Astrocyte (in vitro differentiated cells and primary cell): ENCODE measurements around the gene INAFM2. TPM values are rescaled to one million over a fixed set of nuclear protein-coding genes. Genes with fewer than 3 reads are reported as not detected.

Experiments
- DNase-seq: peaks from one replicate; pipeline ENCODE4 v3.0.0-alpha.2; 2010; ENCODE audit warnings: low read depth
- FAIRE-seq: peaks from 2 replicates; lab custom pipeline; 2011; peaks lifted over from hg19 to GRCh38; lab: Jason Lieb, UNC
- H2AFZ ChIP-seq: 2 replicates; pipeline ENCODE4 v1.6.0; 2012; ENCODE audit warnings: low read depth, low read length, inconsistent platforms
- H3K27ac ChIP-seq: 2 replicates; pipeline ENCODE4 v1.5.1; 2011; ENCODE audit warnings: low read depth, low read length, inconsistent platforms
- H3K27me3 ChIP-seq: 2 replicates; pipeline ENCODE4 v1.6.0; 2011; ENCODE audit warnings: low read length, inconsistent platforms; ENCODE audit not compliant: insufficient read depth
- H3K36me3 ChIP-seq: 2 replicates; pipeline ENCODE4 v1.5.1; 2011; ENCODE audit warnings: low read length, inconsistent platforms; ENCODE audit not compliant: insufficient read depth
- H3K4me1 ChIP-seq: 2 replicates; pipeline ENCODE4 v1.5.1; 2011; ENCODE audit warnings: low read length, inconsistent platforms; ENCODE audit not compliant: insufficient read depth
- H3K4me2 ChIP-seq: 2 replicates; pipeline ENCODE4 v1.6.0; 2012; ENCODE audit warnings: low read length, inconsistent platforms
- H3K4me3 ChIP-seq: 2 replicates; pipeline ENCODE4 v1.5.1; 2011; ENCODE audit warnings: low read depth, mild to moderate bottlenecking, low read length, inconsistent platforms; ENCODE audit not compliant: insufficient read depth
- H3K79me2 ChIP-seq: 2 replicates; pipeline ENCODE4 v1.6.0; 2012; ENCODE audit warnings: mild to moderate bottlenecking, low read length, inconsistent platforms; ENCODE audit not compliant: insufficient read depth
- H3K9ac ChIP-seq: 2 replicates; pipeline ENCODE4 v1.6.0; 2012; ENCODE audit warnings: mild to moderate bottlenecking, low read length, inconsistent platforms
- H3K9me3 ChIP-seq: 2 replicates; pipeline ENCODE4 v1.5.1; 2012; ENCODE audit warnings: low read depth, mild to moderate bottlenecking, low read length, inconsistent platforms; ENCODE audit not compliant: insufficient read depth
- H4K20me1 ChIP-seq: 2 replicates; pipeline ENCODE4 v1.6.0; 2012; ENCODE audit warnings: low read length, inconsistent platforms; ENCODE audit not compliant: insufficient read depth
- H3K27ac Mint-ChIP-seq: one replicate; pipeline ENCODE4 v1.8.0; 2021; ENCODE audit warnings: mild to moderate bottlenecking, mixed read lengths; ENCODE audit not compliant: unreplicated experiment
- H3K27me3 Mint-ChIP-seq: one replicate; pipeline ENCODE4 v1.8.0; 2021; ENCODE audit warnings: low read depth, mixed read lengths; ENCODE audit not compliant: unreplicated experiment
- H3K36me3 Mint-ChIP-seq: one replicate; pipeline ENCODE4 v1.8.0; 2021; ENCODE audit warnings: low read depth, mixed read lengths; ENCODE audit not compliant: unreplicated experiment
- H3K4me1 Mint-ChIP-seq: one replicate; pipeline ENCODE4 v1.8.0; 2021; ENCODE audit warnings: low read depth, mixed read lengths; ENCODE audit not compliant: unreplicated experiment
- H3K4me3 Mint-ChIP-seq: one replicate; pipeline ENCODE4 v1.8.0; 2021; ENCODE audit warnings: mild to moderate bottlenecking, moderate library complexity, mixed read lengths; ENCODE audit not compliant: unreplicated experiment
- H3K9me3 Mint-ChIP-seq: one replicate; pipeline ENCODE4 v1.8.0; 2021; ENCODE audit warnings: mild to moderate bottlenecking, mixed read lengths; ENCODE audit not compliant: unreplicated experiment
- CTCF ChIP-seq: IDR thresholded peaks from 2 replicates; pipeline ENCODE4 v1.5.1; 2011; ENCODE audit warnings: low read depth, mild to moderate bottlenecking, inconsistent platforms, low read length, moderate library complexity; ENCODE audit not compliant: insufficient read depth
- EZH2 ChIP-seq: IDR thresholded peaks from 2 replicates; pipeline ENCODE4 v1.6.1; 2012; ENCODE audit warnings: mild to moderate bottlenecking, low read length, inconsistent platforms; ENCODE audit not compliant: insufficient read depth
- total RNA-seq: library from RNA; stranded (reverse); gene quantifications from 2 replicates; pipeline ENCODE4 v1.2.1, GENCODE V29; 2021

INAFM2 gene
- total RNA-seq, 1 donor from 2014 or later = 41.2 TPM

- Histone ChIP-seq H3K27me3 (peaks cover 7% of the 10 kb centered on the region), H3K27ac (no peak overlapping the region), H3K79me2 (no peaks in the 10 kb centered on the region), H3K4me1 (peaks cover 4% of the 10 kb centered on the region), H3K36me3 (no peaks in the 10 kb centered on the region), H3K4me3 (no peak overlapping the region), H4K20me1 (no peaks in the 10 kb centered on the region), H3K4me2 (no peak overlapping the region), H3K9ac (no peak overlapping the region), H2AFZ (no peak overlapping the region), H3K9me3 (no peaks in the 10 kb centered on the region)
- Mint-ChIP-seq H3K27me3 (peaks cover 57% of the 10 kb centered on the region), H3K36me3 (no peaks in the 10 kb centered on the region), H3K4me1 (no peaks in the 10 kb centered on the region), H3K9me3 (no peaks in the 10 kb centered on the region), H3K27ac (no peak overlapping the region), H3K4me3 (no peak overlapping the region)
- TF ChIP-seq CTCF (no peak), EZH2 (no peak)
- no peak for DNase-seq
- FAIRE-seq = no peak
These were observed 36.5 kb downstream of the INAFM2 start for GRCh38 chr15:40360015-40360414.

DNA sequence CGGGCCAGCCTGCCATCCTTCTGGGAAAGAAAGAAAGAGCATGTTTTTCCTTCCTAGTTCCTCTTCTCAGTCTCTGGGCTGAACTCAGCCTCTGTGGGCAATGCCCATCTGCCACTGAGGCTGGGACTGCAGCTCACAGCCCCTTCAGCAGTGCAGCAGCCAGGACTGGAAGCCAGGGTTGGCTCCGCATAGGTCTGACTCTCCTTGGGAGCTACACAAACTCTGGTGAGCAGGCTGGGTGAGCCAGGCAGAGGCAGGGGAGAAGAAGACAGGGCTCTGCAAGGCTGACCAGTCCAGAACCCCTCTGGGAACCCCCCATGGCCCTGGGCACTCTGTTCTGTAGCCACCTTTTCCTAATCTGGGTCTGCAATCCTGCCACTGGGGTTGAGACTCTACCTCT, 38.1 kb downstream of the INAFM2 start:
- no peak overlapping the region for H2AFZ ChIP-seq
- no peak overlapping the region for H3K27ac Mint-ChIP-seq
- H3K4me2 ChIP-seq = no peak overlapping the region
- H3K9me3 ChIP-seq = no peaks in the 10 kb centered on the region
- H3K79me2 ChIP-seq = no peaks in the 10 kb centered on the region
- H3K36me3 ChIP-seq = no peaks in the 10 kb centered on the region
- H3K27me3 Mint-ChIP-seq = peaks cover 59% of the 10 kb centered on the region
- TF ChIP-seq CTCF = no peak
- no peaks in the 10 kb centered on the region for H3K36me3 Mint-ChIP-seq
- FAIRE-seq (no peak), DNase-seq (no peak)
- H3K4me3 Mint-ChIP-seq = no peak overlapping the region
- peaks cover 4% of the 10 kb centered on the region for H3K4me1 ChIP-seq
- peaks cover 7% of the 10 kb centered on the region for H3K27me3 ChIP-seq
- H3K4me1 Mint-ChIP-seq = no peaks in the 10 kb centered on the region
- no peaks in the 10 kb centered on the region for H4K20me1 ChIP-seq
- no peaks in the 10 kb centered on the region for H3K9me3 Mint-ChIP-seq
- no peak overlapping the region for H3K4me3 ChIP-seq
- H3K27ac ChIP-seq = no peak overlapping the region
- H3K9ac ChIP-seq = no peak overlapping the region

DNA sequence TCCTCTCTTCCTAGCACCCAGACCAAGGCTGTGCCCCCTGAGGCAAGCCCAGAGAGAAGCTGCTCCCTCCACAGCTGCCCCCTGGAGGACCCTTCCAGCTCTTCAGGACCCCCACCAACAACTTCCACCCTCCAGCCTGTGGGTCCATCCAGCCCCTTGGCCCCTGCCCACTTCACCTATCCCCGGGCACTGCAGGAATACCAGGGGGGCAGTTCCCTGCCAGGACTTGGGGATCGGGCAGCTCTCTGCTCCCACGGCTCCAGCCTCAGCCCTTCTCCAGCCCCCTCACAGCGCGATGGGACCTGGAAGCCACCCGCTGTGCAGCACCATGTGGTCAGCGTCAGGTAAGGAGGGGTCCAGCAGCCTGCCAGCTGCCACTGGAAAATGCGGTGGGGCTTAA, 40.1 kb downstream of the INAFM2 start:
- Histone ChIP-seq H3K27ac (no peak overlapping the region), H3K9ac (no peak overlapping the region), H3K27me3 (peaks cover 7% of the 10 kb centered on the region), H2AFZ (no peak overlapping the region), H3K4me3 (no peak overlapping the region), H3K79me2 (no peaks in the 10 kb centered on the region), H3K9me3 (no peaks in the 10 kb centered on the region), H3K4me2 (no peak overlapping the region), H3K36me3 (no peaks in the 10 kb centered on the region), H4K20me1 (no peaks in the 10 kb centered on the region), H3K4me1 (peaks cover 4% of the 10 kb centered on the region)
- Mint-ChIP-seq H3K27me3 (peaks cover 64% of the 10 kb centered on the region), H3K4me1 (no peaks in the 10 kb centered on the region), H3K27ac (no peak overlapping the region), H3K9me3 (peaks cover 3% of the 10 kb centered on the region), H3K4me3 (no peak overlapping the region), H3K36me3 (no peaks in the 10 kb centered on the region)
- no peak for TF ChIP-seq EZH2
- no peak for TF ChIP-seq CTCF
- DNase-seq (no peak), FAIRE-seq (no peak)
